H9 (cell line): ENCODE data around the gene CBFA2T2. TPM values are rescaled to one million over a fixed set of nuclear protein-coding genes. Genes with fewer than 3 reads are reported as not detected.

Experiments
- DNase-seq: peaks from one replicate; pipeline ENCODE4 v3.0.0-alpha.2; 2017
- H2AFZ ChIP-seq: one replicate; pipeline ENCODE4 v1.6.1; 2013; ENCODE audit warnings: mild to moderate bottlenecking, low read length, control low read depth, moderate library complexity
- H2AK5ac ChIP-seq: 2 replicates; pipeline ENCODE4 v1.6.1; 2013; ENCODE audit warnings: low read length, control low read depth, mixed read lengths; ENCODE audit not compliant: insufficient read length
- H2BK120ac ChIP-seq: one replicate; pipeline ENCODE4 v1.6.1; 2013; ENCODE audit warnings: low read depth, mild to moderate bottlenecking, low read length, control low read depth, inconsistent platforms; ENCODE audit not compliant: poor library complexity, severe bottlenecking
- H2BK12ac ChIP-seq: 2 replicates; pipeline ENCODE4 v1.6.1; 2013; ENCODE audit warnings: low read length, control low read depth, mixed read lengths, low read depth; ENCODE audit not compliant: insufficient read length
- H2BK15ac ChIP-seq: 2 replicates; pipeline ENCODE4 v1.6.1; 2013; ENCODE audit warnings: low read depth, low read length, control low read depth
- H2BK20ac ChIP-seq: one replicate; pipeline ENCODE4 v1.6.1; 2013; ENCODE audit warnings: low read depth, mild to moderate bottlenecking, low read length, control low read depth, inconsistent platforms; ENCODE audit not compliant: poor library complexity, severe bottlenecking
- H2BK5ac ChIP-seq: 2 replicates; pipeline ENCODE4 v1.6.1; 2013; ENCODE audit warnings: low read length, control low read depth, mixed read lengths; ENCODE audit not compliant: insufficient read length
- H3K14ac ChIP-seq: 2 replicates; pipeline ENCODE4 v1.6.1; 2013; ENCODE audit warnings: low read length, control low read depth; ENCODE audit not compliant: insufficient read depth
- H3K18ac ChIP-seq: 2 replicates; pipeline ENCODE4 v1.6.1; 2013; ENCODE audit warnings: low read depth, mild to moderate bottlenecking, mixed read lengths, low read length, control low read depth; ENCODE audit not compliant: insufficient read length
- H3K23ac ChIP-seq: 2 replicates; pipeline ENCODE4 v1.6.1; 2013; ENCODE audit warnings: low read length, control low read depth, mixed read lengths, low read depth; ENCODE audit not compliant: insufficient read length
- H3K23me2 ChIP-seq: 2 replicates; pipeline ENCODE4 v1.6.1; 2013; ENCODE audit warnings: low read depth, mild to moderate bottlenecking, mixed read lengths, low read length, control low read depth; ENCODE audit not compliant: insufficient read length, poor library complexity, severe bottlenecking
- H3K27ac ChIP-seq: 2 replicates; pipeline ENCODE4 v1.5.1; 2013; ENCODE audit warnings: low read length, control low read depth, mixed read lengths, low read depth; ENCODE audit not compliant: insufficient read length
- H3K27me3 ChIP-seq: 2 replicates; pipeline ENCODE4 v1.6.1; 2013; ENCODE audit warnings: low read length, control low read depth, inconsistent platforms; ENCODE audit not compliant: insufficient read depth
- H3K4ac ChIP-seq: 2 replicates; pipeline ENCODE4 v1.6.1; 2013; ENCODE audit warnings: low read depth, mild to moderate bottlenecking, control low read depth, inconsistent platforms, low read length, moderate library complexity
- H3K4me1 ChIP-seq: 2 replicates; pipeline ENCODE4 v1.6.1; 2013; ENCODE audit warnings: low read length, control low read depth, inconsistent platforms; ENCODE audit not compliant: insufficient read depth
- H3K4me2 ChIP-seq: 2 replicates; pipeline ENCODE4 v1.6.1; 2013; ENCODE audit warnings: low read length, control low read depth, mixed read lengths; ENCODE audit not compliant: insufficient read length, insufficient read depth
- H3K56ac ChIP-seq: 2 replicates; pipeline ENCODE4 v1.6.1; 2013; ENCODE audit warnings: low read depth, mild to moderate bottlenecking, mixed read lengths, low read length, control low read depth; ENCODE audit not compliant: insufficient read length
- H3K79me1 ChIP-seq: 2 replicates; pipeline ENCODE4 v1.6.1; 2013; ENCODE audit warnings: low read depth, mild to moderate bottlenecking, moderate library complexity, low read length, control low read depth, inconsistent platforms; ENCODE audit not compliant: insufficient read depth, poor library complexity, severe bottlenecking
- H3K79me2 ChIP-seq: 2 replicates; pipeline ENCODE4 v1.6.1; 2013; ENCODE audit warnings: low read length, control low read depth, inconsistent platforms; ENCODE audit not compliant: insufficient read depth
- H3K9ac ChIP-seq: 2 replicates; pipeline ENCODE4 v1.6.1; 2013; ENCODE audit warnings: low read length, control low read depth, mixed read lengths; ENCODE audit not compliant: insufficient read length; ENCODE audit errors: extremely low read depth
- H3K9me3 ChIP-seq: one replicate; pipeline ENCODE4 v1.6.1; 2013; ENCODE audit warnings: low read depth, low read length, inconsistent platforms; ENCODE audit not compliant: control insufficient read depth
- H3T11ph ChIP-seq: one replicate; pipeline ENCODE4 v1.6.1; 2013; ENCODE audit warnings: mild to moderate bottlenecking, low read length, control low read depth, inconsistent platforms
- H4K20me1 ChIP-seq: one replicate; pipeline ENCODE4 v1.6.1; 2013; ENCODE audit not compliant: control insufficient read depth, insufficient read length, insufficient read depth
- H4K5ac ChIP-seq: 2 replicates; pipeline ENCODE4 v1.6.1; 2013; ENCODE audit warnings: low read depth, mild to moderate bottlenecking, mixed read lengths, low read length, control low read depth; ENCODE audit not compliant: insufficient read length
- H4K8ac ChIP-seq: replicated peaks from 2 replicates; pipeline ENCODE4 v1.6.1; 2013; ENCODE audit warnings: low read length, control low read depth, mixed read lengths, low read depth; ENCODE audit not compliant: insufficient read length
- H4K91ac ChIP-seq: 2 replicates; pipeline ENCODE4 v1.6.1; 2013; ENCODE audit warnings: low read depth, mild to moderate bottlenecking, moderate library complexity, mixed read lengths, low read length, control low read depth; ENCODE audit not compliant: insufficient read length
- H3K27ac Mint-ChIP-seq, 3 experiments: 2 replicates in 2 of 3; 3 replicates in 1 of 3; pipeline ENCODE4 v1.8.0; 2020 to 2021; ENCODE audit warnings: mixed read lengths in 3 of 3, mild to moderate bottlenecking in 1 of 3, moderate library complexity in 1 of 3
- H3K27me3 Mint-ChIP-seq: 2 replicates; pipeline ENCODE4 v1.8.0; 2021; ENCODE audit warnings: low read depth, mild to moderate bottlenecking, moderate library complexity, mixed read lengths
- H3K36me3 Mint-ChIP-seq, 3 experiments: 2 replicates in 2 of 3; 3 replicates in 1 of 3; pipeline ENCODE4 v1.8.0; 2020 to 2021; ENCODE audit warnings: low read depth in 3 of 3, mixed read lengths in 3 of 3; ENCODE audit not compliant: insufficient read depth in 1 of 3
- H3K4me1 Mint-ChIP-seq, 2 experiments: 2 replicates each; pipeline ENCODE4 v1.8.0; 2020; ENCODE audit warnings: mixed read lengths in 2 of 2
- H3K4me3 Mint-ChIP-seq, 2 experiments: 2 replicates in 1 of 2; 3 replicates in 1 of 2; pipeline ENCODE4 v1.8.0; 2020 to 2021; ENCODE audit warnings: mild to moderate bottlenecking in 2 of 2, mixed read lengths in 2 of 2, moderate library complexity in 1 of 2
- H3K9me3 Mint-ChIP-seq, 2 experiments: 2 replicates in 1 of 2; 3 replicates in 1 of 2; pipeline ENCODE4 v1.8.0; 2020; ENCODE audit warnings: mild to moderate bottlenecking in 2 of 2, mixed read lengths in 2 of 2, moderate library complexity in 1 of 2
- WGBS: extraction: QIAGEN DNeasy Blood & Tissue Kit; methylation state at CpG from one replicate; pipeline ENCODE4 v1.1.7; 2013; ENCODE audit warnings: missing lambda C conversion rate, low lambda C conversion rate, mixed read lengths; ENCODE audit not compliant: insufficient read length; ENCODE audit errors: extremely low coverage; 5-methylcytosine and 5-hydroxymethylcytosine counted together
- total RNA-seq: library from RNA; stranded (reverse); gene quantifications from 2 replicates; pipeline ENCODE4 v1.2.1, GENCODE V29; 2021
- TF ChIP-seq, protein P1 (sequence below): fragments of 200-600 bp; sonication (generic); conservative IDR thresholded peaks from 3 replicates; pipeline ENCODE4 v1.8.0; 2021; ENCODE audit warnings: antibody characterized with exemption, mild to moderate bottlenecking

Gene CBFA2T2
- total RNA-seq, 1 experiment from 2014 or later: 11.2 TPM

GRCh38 chr20:33475381-33476152 is 14.3 kb upstream of the CBFA2T2 start:
- H2BK20ac ChIP-seq: no peak overlapping the region
- Mint-ChIP-seq H3K27ac (peak overlapping the region; percentile 40 to 81 (median 63); a peak in 5 of 7 replicates), H3K36me3 (no peaks in the 10 kb centered on the region; a peak in 1 of 7 replicates), H3K4me3 (peak overlapping the region in 1 of 2 experiments; percentile 50; a peak in 1 of 5 replicates), H3K4me1 (peaks cover 45 to 48% of the 10 kb centered on the region in 2 experiments), H3K9me3 (no peaks in the 10 kb centered on the region), H3K27me3 (peaks cover 2% of the 10 kb centered on the region; the same call in 1 of the 2 replicates)
- H2AFZ ChIP-seq: no peak overlapping the region
- no peaks in the 10 kb centered on the region for H3K79me2 ChIP-seq
- H3K27me3 ChIP-seq: no peaks in the 10 kb centered on the region
- H4K91ac ChIP-seq: no peak overlapping the region
- no peak overlapping the region for H3K9ac ChIP-seq
- H3K56ac ChIP-seq: no peak overlapping the region
- WGBS: no CpG with 5 or more reads among the region's 14 CpGs
- H3T11ph ChIP-seq: no peak overlapping the region
- no peak overlapping the region for H3K4ac ChIP-seq
- H3K79me1 ChIP-seq: no peaks in the 10 kb centered on the region
- no peak overlapping the region for H2BK120ac ChIP-seq
- H4K5ac ChIP-seq: no peak overlapping the region
- H4K20me1 ChIP-seq: no peaks in the 10 kb centered on the region
- H2AK5ac ChIP-seq: no peak overlapping the region
- DNase-seq: peak; percentile 48
- H3K18ac ChIP-seq: no peak overlapping the region
- no peak overlapping the region for H2BK15ac ChIP-seq
- H3K4me2 ChIP-seq: no peak overlapping the region
- no peak overlapping the region for H3K23ac ChIP-seq
- no peak overlapping the region for H2BK12ac ChIP-seq
- H3K27ac ChIP-seq: no peak overlapping the region
- no peak overlapping the region for H4K8ac ChIP-seq
- H2BK5ac ChIP-seq: no peak overlapping the region
- H3K23me2 ChIP-seq: no peaks in the 10 kb centered on the region
- H3K9me3 ChIP-seq: no peaks in the 10 kb centered on the region
- no peaks in the 10 kb centered on the region; the same call in 1 of the 2 replicates for H3K4me1 ChIP-seq
- TF ChIP-seq, protein P1, sequence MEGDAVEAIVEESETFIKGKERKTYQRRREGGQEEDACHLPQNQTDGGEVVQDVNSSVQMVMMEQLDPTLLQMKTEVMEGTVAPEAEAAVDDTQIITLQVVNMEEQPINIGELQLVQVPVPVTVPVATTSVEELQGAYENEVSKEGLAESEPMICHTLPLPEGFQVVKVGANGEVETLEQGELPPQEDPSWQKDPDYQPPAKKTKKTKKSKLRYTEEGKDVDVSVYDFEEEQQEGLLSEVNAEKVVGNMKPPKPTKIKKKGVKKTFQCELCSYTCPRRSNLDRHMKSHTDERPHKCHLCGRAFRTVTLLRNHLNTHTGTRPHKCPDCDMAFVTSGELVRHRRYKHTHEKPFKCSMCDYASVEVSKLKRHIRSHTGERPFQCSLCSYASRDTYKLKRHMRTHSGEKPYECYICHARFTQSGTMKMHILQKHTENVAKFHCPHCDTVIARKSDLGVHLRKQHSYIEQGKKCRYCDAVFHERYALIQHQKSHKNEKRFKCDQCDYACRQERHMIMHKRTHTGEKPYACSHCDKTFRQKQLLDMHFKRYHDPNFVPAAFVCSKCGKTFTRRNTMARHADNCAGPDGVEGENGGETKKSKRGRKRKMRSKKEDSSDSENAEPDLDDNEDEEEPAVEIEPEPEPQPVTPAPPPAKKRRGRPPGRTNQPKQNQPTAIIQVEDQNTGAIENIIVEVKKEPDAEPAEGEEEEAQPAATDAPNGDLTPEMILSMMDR: no peak
- H3K14ac ChIP-seq: 0 out of 2 replicates have a peak overlapping the region, but pooled peaks have one; percentile 14
